Loucy (cell line): ENCODE data around the gene KIAA0319L.
"Not testable (repeated sequence)": the region's sequence is repeated elsewhere in the genome, so short reads cannot be mapped to it uniquely, and the experiment has no call there.

Experiments
- H2AFZ ChIP-seq: fragments of 200-600 bp; sonication (generic); 2 replicates; pipeline ENCODE4 v1.6.0; 2016; ENCODE audit warnings: antibody characterized with exemption, mild to moderate bottlenecking, low read length, moderate library complexity
- H3F3A ChIP-seq: fragments of 200-600 bp; 2 replicates; pipeline ENCODE4 v1.6.0; 2016; ENCODE audit warnings: antibody characterized with exemption, low read depth, mild to moderate bottlenecking
- H3K27me3 ChIP-seq: fragments of 200-600 bp; sonication (generic); 2 replicates; pipeline ENCODE4 v1.6.1; 2014; ENCODE audit warnings: low read length, mild to moderate bottlenecking; ENCODE audit not compliant: insufficient read depth, poor library complexity, severe bottlenecking
- H3K36me3 ChIP-seq: fragments of 200-600 bp; sonication (generic); 2 replicates; pipeline ENCODE4 v1.6.1; 2016; ENCODE audit warnings: low read length; ENCODE audit not compliant: insufficient read depth
- H3K4me1 ChIP-seq: fragments of 200-600 bp; sonication (generic); 2 replicates; pipeline ENCODE4 v1.5.1; 2014; ENCODE audit warnings: low read length, mild to moderate bottlenecking; ENCODE audit not compliant: insufficient read depth, poor library complexity, severe bottlenecking
- H3K4me2 ChIP-seq: fragments of 200-600 bp; sonication (generic); 2 replicates; pipeline ENCODE4 v1.6.0; 2014; ENCODE audit warnings: antibody characterized with exemption, low read length, low read depth, mild to moderate bottlenecking; ENCODE audit not compliant: poor library complexity, severe bottlenecking
- H3K4me3 ChIP-seq: fragments of 200-600 bp; sonication (generic); 2 replicates; pipeline ENCODE4 v1.5.1; 2014; ENCODE audit warnings: low read length, mild to moderate bottlenecking, mixed read lengths; ENCODE audit not compliant: poor library complexity, severe bottlenecking
- H3K79me2 ChIP-seq: fragments of 200-600 bp; sonication (generic); 2 replicates; pipeline ENCODE4 v1.6.1; 2014; ENCODE audit warnings: low read length; ENCODE audit not compliant: insufficient read depth
- H3K9ac ChIP-seq: fragments of 200-600 bp; sonication (generic); 2 replicates; pipeline ENCODE4 v1.6.0; 2014; ENCODE audit warnings: mild to moderate bottlenecking, low read depth, low read length, moderate library complexity; ENCODE audit not compliant: poor library complexity, severe bottlenecking
- H3K9me2 ChIP-seq: fragments of 200-600 bp; sonication (generic); replicated peaks from 2 replicates; pipeline ENCODE4 v1.6.1; 2016; ENCODE audit warnings: low read depth, low read length, mixed read lengths
- H3K9me3 ChIP-seq: fragments of 200-600 bp; sonication (generic); 2 replicates; pipeline ENCODE4 v1.6.1; 2014; ENCODE audit warnings: mild to moderate bottlenecking, antibody characterized with exemption, low read length, low read depth; ENCODE audit not compliant: insufficient read depth
- H4K20me1 ChIP-seq: fragments of 200-600 bp; sonication (generic); 2 replicates; pipeline ENCODE4 v1.6.0; 2014; ENCODE audit warnings: antibody characterized with exemption, low read length, mild to moderate bottlenecking; ENCODE audit not compliant: insufficient read depth, poor library complexity, severe bottlenecking
- CTCF ChIP-seq: fragments of 200-600 bp; sonication (generic); conservative IDR thresholded peaks from 2 replicates; pipeline ENCODE4 v1.5.1; 2014; ENCODE audit warnings: mild to moderate bottlenecking, antibody characterized with exemption, low read length
- EZH2phosphoT487 ChIP-seq: fragments of 200-600 bp; IDR thresholded peaks from 2 replicates; pipeline ENCODE4 v1.6.1; 2018; ENCODE audit warnings: antibody characterized with exemption, mild to moderate bottlenecking, moderate library complexity, borderline replicate concordance

Gene KIAA0319L

DNA sequence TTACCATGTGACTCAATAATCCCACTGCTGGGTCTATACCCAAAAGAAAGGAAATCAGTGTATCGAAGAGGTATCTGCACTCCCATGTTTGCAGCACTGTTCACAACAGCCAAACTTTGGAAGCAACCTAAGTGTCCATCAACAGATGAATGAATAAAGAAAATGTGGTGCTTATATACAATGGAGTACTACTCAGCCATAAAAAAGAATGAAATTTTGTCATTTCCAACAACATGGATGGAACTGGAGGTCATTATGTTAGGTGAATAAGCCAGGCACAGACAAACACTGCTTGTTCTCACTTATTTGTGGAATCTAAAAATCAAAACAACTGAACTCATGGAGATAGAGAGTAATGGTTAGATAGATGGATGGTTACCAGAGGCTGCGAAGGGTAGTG, 79.3 kb downstream of the KIAA0319L start:
- Histone ChIP-seq H3K79me2 (no peaks in the 10 kb centered on the region), H3K9me3 (no peaks in the 10 kb centered on the region), H4K20me1 (no peaks in the 10 kb centered on the region), H3K4me3 (no peak overlapping the region), H3K9ac (no peak overlapping the region), H3K4me2 (no peak overlapping the region), H3K9me2 (no peaks in the 10 kb centered on the region), H3K4me1 (no peaks in the 10 kb centered on the region), H3K27me3 (no peaks in the 10 kb centered on the region), H2AFZ (no peak overlapping the region), H3F3A (no peaks in the 10 kb centered on the region), H3K36me3 (peaks cover 16% of the 10 kb centered on the region; the same call in 1 of the 2 replicates)
- no peak for TF ChIP-seq CTCF
- no peak for TF ChIP-seq EZH2phosphoT487

DNA sequence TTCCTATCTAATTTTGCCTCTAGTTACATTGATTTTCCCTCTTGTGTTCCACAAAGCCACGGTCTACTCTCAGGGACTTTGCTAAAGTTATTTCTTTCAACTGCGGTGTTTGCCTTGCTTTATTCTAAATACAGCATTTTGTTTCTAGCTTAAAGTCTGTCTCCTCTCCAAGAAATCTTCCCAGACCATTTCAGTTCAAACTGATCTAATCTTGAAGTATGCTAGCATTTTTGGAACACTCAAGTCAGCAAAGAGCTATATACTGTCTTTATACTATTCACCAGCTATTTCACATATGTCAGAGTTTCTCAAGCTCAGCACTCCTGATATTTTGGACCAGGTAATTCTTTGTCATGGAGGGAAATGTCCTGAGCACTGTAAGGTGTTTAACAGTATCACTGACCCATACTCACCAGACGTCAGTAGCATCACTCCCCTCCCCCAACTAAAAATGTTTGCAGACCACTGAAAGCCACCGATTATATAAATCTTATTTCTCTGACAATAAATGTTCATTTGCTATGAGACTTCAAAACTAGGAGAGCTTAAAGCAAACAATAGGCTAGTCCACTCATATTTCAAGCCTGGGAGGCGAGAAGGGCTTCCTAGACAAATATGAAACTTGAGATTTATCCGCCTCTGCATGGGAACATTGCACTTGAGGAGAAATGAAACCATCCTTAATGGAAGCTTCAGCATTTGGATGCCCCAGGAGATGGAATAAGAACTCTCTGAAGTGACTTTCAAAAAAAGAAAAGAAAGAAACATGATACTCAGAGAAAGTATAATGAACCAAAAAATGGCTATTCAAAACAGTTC, 81.1 kb downstream of the KIAA0319L start:
- no peak for TF ChIP-seq CTCF
- TF ChIP-seq EZH2phosphoT487: no peak
- Histone ChIP-seq H3K27me3 (no peaks in the 10 kb centered on the region), H3K9me2 (no peaks in the 10 kb centered on the region), H3K4me3 (no peak overlapping the region), H3K79me2 (no peaks in the 10 kb centered on the region), H3K36me3 (peaks cover 16% of the 10 kb centered on the region; the same call in 1 of the 2 replicates), H3K9ac (no peak overlapping the region), H2AFZ (no peak overlapping the region), H3K4me2 (no peak overlapping the region), H3K9me3 (no peaks in the 10 kb centered on the region), H4K20me1 (no peaks in the 10 kb centered on the region), H3F3A (no peaks in the 10 kb centered on the region), H3K4me1 (no peaks in the 10 kb centered on the region)

DNA sequence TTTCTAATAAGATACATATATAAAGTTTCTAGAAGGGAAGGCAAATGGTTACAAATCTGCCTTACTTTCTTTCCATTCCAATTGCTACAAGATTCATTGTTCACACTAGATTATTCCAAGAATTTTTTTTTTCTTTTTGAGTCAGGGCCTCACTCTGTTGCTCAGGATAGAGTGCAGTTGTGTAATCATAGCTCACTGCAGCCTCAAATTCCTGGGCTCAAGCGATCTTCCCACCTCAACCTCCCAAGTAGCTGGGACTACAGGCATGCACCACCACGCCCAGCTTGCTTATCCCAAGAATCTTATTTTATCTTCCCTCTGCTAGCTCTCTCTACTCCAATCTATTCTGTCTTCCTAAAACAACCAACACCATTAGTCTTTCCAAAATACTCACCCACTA, 81.8 kb downstream of the KIAA0319L start:
- H4K20me1 ChIP-seq: no peaks in the 10 kb centered on the region
- H3K36me3 ChIP-seq: peaks cover 22% of the 10 kb centered on the region; the same call in 1 of the 2 replicates
- H3K4me2 ChIP-seq: no peak overlapping the region
- no peak overlapping the region for H3K4me3 ChIP-seq
- TF ChIP-seq CTCF (no peak), EZH2phosphoT487 (no peak)
- H3K27me3 ChIP-seq: no peaks in the 10 kb centered on the region
- H2AFZ ChIP-seq: no peak overlapping the region
- H3K9ac ChIP-seq: no peak overlapping the region
- no peaks in the 10 kb centered on the region for H3F3A ChIP-seq
- no peaks in the 10 kb centered on the region for H3K79me2 ChIP-seq
- no peaks in the 10 kb centered on the region for H3K9me2 ChIP-seq
- no peaks in the 10 kb centered on the region for H3K9me3 ChIP-seq
- H3K4me1 ChIP-seq: no peaks in the 10 kb centered on the region

- H3K36me3 ChIP-seq: peaks cover 36% of the 10 kb centered on the region; the same call in 1 of the 2 replicates
These were observed 84.0 kb downstream of the KIAA0319L start for GRCh38 chr1:35473216-35473615.

More at GRCh38 chr1:35473216-35473615, 84.0 kb downstream of the KIAA0319L start:
- not testable (repeated sequence) for H3K9me2 ChIP-seq, H3K4me3 ChIP-seq, H3K4me1 ChIP-seq, H4K20me1 ChIP-seq, H3K9ac ChIP-seq, H3F3A ChIP-seq, H2AFZ ChIP-seq, H3K79me2 ChIP-seq, H3K4me2 ChIP-seq, H3K27me3 ChIP-seq, H3K9me3 ChIP-seq
